HTR-8/SVneo (cell line): ENCODE measurements around the gene KRT3.

Source experiments
- DNase-seq: peaks from one replicate; pipeline ENCODE4 v3.0.0; 2011; ENCODE audit warnings: low spot score, mixed read lengths; ENCODE audit not compliant: insufficient read length
- FAIRE-seq: peaks from 2 replicates; lab custom pipeline; 2011; peaks lifted over from hg19 to GRCh38; lab: Jason Lieb, UNC

KRT3 gene

GRCh38 chr12:52795694-52796428 lies at the start of gene KRT3:
Gene KRT3 (minus strand): TSS chr12:52796117. CDS start chr12:52796042, 75 bp downstream.
- no peak for DNase-seq
- no peak for FAIRE-seq

- no peak for DNase-seq
These were observed 48.5 kb upstream of the KRT3 start for GRCh38 chr12:52844386-52844785.

GRCh38 chr12:52839436-52840105 lies 43.7 kb upstream of the KRT3 start:
- FAIRE-seq (no peak), DNase-seq (no peak)

More at GRCh38 chr12:52844386-52844785, 48.5 kb upstream of the KRT3 start:
- FAIRE-seq, result no peak

GRCh38 chr12:52838609-52839435 lies 42.9 kb upstream of the KRT3 start:
- DNase-seq (no peak), FAIRE-seq (no peak)

- DNase-seq, result no peak
- FAIRE-seq, result no peak
These were observed 42.1 kb upstream of the KRT3 start for GRCh38 chr12:52837781-52838608.

GRCh38 chr12:52837413-52837741 lies 41.5 kb upstream of the KRT3 start:
- DNase-seq (peak; percentile 72), FAIRE-seq (no peak)

GRCh38 chr12:52836491-52837412 lies 40.8 kb upstream of the KRT3 start:
- no peak for DNase-seq
- no peak for FAIRE-seq

- DNase-seq (peak; percentile 65), FAIRE-seq (peak; percentile 91)
These were observed 40.1 kb upstream of the KRT3 start for GRCh38 chr12:52836042-52836466.

- FAIRE-seq, result no peak
These were observed 39.5 kb upstream of the KRT3 start for GRCh38 chr12:52835271-52836041.

GRCh38 chr12:52834727-52835001 lies 38.7 kb upstream of the KRT3 start:
- FAIRE-seq, result no peak
- no peak for DNase-seq

More at GRCh38 chr12:52835271-52836041, 39.5 kb upstream of the KRT3 start:
- DNase-seq, result no peak

GRCh38 chr12:52833922-52834726 lies 38.2 kb upstream of the KRT3 start, which contains the start of gene KRT79:
Gene KRT79 (minus strand): TSS chr12:52834311. CDS start chr12:52834260, 51 bp downstream.
- DNase-seq (no peak), FAIRE-seq (no peak)

- FAIRE-seq, result no peak
- no peak for DNase-seq
These were observed 37.3 kb upstream of the KRT3 start for GRCh38 chr12:52832985-52833905.

GRCh38 chr12:52832451-52832850 lies 36.5 kb upstream of the KRT3 start:
- DNase-seq (no peak), FAIRE-seq (no peak)

- FAIRE-seq (no peak), DNase-seq (no peak)
These were observed 35.3 kb upstream of the KRT3 start for GRCh38 chr12:52831251-52831650.

GRCh38 chr12:52829986-52830770 lies 34.3 kb upstream of the KRT3 start:
- no peak for FAIRE-seq
- DNase-seq, result no peak

- no peak for DNase-seq
- FAIRE-seq, result peak; percentile 31
These were observed 32.7 kb upstream of the KRT3 start for GRCh38 chr12:52828591-52829021.
